HG02852 (cell line): ENCODE measurements around the gene SOCS7.

Source experiments
- ATAC-seq: cut with Tn5 transposase; IDR thresholded peaks from one replicate; pipeline ENCODE4 v1.9.1; 2021; ENCODE audit warnings: mild to moderate bottlenecking, moderate library complexity; ENCODE audit not compliant: unreplicated experiment

Gene SOCS7

GRCh38 chr17:38358586-38359513 lies 7.2 kb downstream of the SOCS7 start:
- no peak for ATAC-seq

- no peak for ATAC-seq
Observed at GRCh38 chr17:38361694-38362465, 10.2 kb downstream of the SOCS7 start.

GRCh38 chr17:38363016-38363415 lies 11.4 kb downstream of the SOCS7 start:
- ATAC-seq = no peak

GRCh38 chr17:38364741-38365140 lies 13.1 kb downstream of the SOCS7 start:
- ATAC-seq = no peak

GRCh38 chr17:38369124-38369886 lies 17.7 kb downstream of the SOCS7 start:
- no peak for ATAC-seq

GRCh38 chr17:38379448-38379847 lies 27.8 kb downstream of the SOCS7 start:
- no peak for ATAC-seq

GRCh38 chr17:38395090-38395489 lies 43.4 kb downstream of the SOCS7 start:
- no peak for ATAC-seq

- no peak for ATAC-seq
Observed at GRCh38 chr17:38397227-38397626, 45.6 kb downstream of the SOCS7 start.

GRCh38 chr17:38400286-38400685 lies 48.6 kb downstream of the SOCS7 start:
- ATAC-seq = no peak

- no peak for ATAC-seq
Observed at GRCh38 chr17:38401459-38401858, 49.8 kb downstream of the SOCS7 start.

GRCh38 chr17:38402897-38403296 lies 51.3 kb downstream of the SOCS7 start:
- no peak for ATAC-seq

GRCh38 chr17:38403491-38403890 lies 51.8 kb downstream of the SOCS7 start:
- no peak for ATAC-seq

GRCh38 chr17:38404174-38404943 lies 52.7 kb downstream of the SOCS7 start:
- no peak for ATAC-seq

GRCh38 chr17:38405654-38406053 lies 54.0 kb downstream of the SOCS7 start:
- no peak for ATAC-seq

GRCh38 chr17:38410201-38410600 lies 58.6 kb downstream of the SOCS7 start:
- no peak for ATAC-seq

- no peak for ATAC-seq
Observed at GRCh38 chr17:38415250-38416194, 63.9 kb downstream of the SOCS7 start.

GRCh38 chr17:38416840-38417209 lies 65.2 kb downstream of the SOCS7 start:
- ATAC-seq = no peak

- ATAC-seq = no peak
Observed at GRCh38 chr17:38417210-38417951, 65.7 kb downstream of the SOCS7 start.
